ENCODE results near the gene WNT3A. TPM values are rescaled to one million over a fixed set of nuclear protein-coding genes. Genes with fewer than 3 reads are reported as not detected.
"Not testable (repeated sequence)": the region's sequence is repeated elsewhere in the genome, so short reads cannot be mapped to it uniquely, and the experiment has no call there.

The WNT3A gene
- total and polyA plus RNA-seq, 4 donors: 0.09 to 3.1 (median 1.9) TPM

DNA sequence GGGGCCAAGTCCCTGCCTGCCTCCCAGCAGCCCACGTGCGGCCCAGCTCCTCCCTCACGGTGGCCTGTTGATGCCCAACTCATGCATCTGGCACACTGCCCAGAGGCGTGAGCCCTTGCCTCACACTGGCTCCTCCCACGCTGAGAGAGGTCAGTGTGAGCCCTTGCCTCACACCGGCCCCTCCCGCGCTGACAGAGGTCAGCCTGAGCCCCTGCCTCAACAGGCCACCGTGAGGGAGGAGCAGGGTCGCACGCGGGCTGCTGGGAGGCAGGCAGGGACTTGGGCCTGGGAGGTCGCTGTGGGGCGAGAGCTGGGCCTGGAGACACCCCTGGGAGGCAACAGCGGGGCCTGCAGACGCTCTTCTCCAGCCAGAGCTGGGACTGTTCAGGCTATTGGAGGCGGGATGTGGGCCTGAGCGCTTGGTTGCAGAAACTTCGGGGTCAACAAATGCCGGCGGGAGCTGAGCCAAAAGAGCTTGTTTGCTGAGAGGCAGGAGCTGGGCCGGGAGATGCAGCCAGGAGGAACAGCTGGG, 33.9 kb upstream of the WNT3A start:
- H3K4me1 ChIP-seq (ENCODE audit: control insufficient read depth in 5 of 5, insufficient read depth in 5 of 5, low read length in 5 of 5); H3K4me3 ChIP-seq; H3K9me3 ChIP-seq (ENCODE audit: control insufficient read depth in 4 of 4, insufficient read depth in 3 of 4, low read length in 3 of 4); H3K9ac ChIP-seq (ENCODE audit: insufficient read depth in 1 of 2, low read length in 2 of 2); ATAC-seq (ENCODE audit: insufficient read depth, low FRiP score); H3K27me3 ChIP-seq (ENCODE audit: control insufficient read depth in 3 of 3, insufficient read depth in 3 of 3, low read length in 2 of 3); H3K27ac ChIP-seq (ENCODE audit: low read depth in 1 of 2, low read length in 1 of 2); H3K36me3 ChIP-seq (ENCODE audit: control insufficient read depth in 4 of 4, insufficient read depth in 4 of 4, low read length in 4 of 4): not testable (repeated sequence)
- DNase-seq: peak; percentile 74 to 88 (median 81)
- WGBS, 2 donors: 84 to 90% methylated on average over 22 of the region's 22 CpGs

DNA sequence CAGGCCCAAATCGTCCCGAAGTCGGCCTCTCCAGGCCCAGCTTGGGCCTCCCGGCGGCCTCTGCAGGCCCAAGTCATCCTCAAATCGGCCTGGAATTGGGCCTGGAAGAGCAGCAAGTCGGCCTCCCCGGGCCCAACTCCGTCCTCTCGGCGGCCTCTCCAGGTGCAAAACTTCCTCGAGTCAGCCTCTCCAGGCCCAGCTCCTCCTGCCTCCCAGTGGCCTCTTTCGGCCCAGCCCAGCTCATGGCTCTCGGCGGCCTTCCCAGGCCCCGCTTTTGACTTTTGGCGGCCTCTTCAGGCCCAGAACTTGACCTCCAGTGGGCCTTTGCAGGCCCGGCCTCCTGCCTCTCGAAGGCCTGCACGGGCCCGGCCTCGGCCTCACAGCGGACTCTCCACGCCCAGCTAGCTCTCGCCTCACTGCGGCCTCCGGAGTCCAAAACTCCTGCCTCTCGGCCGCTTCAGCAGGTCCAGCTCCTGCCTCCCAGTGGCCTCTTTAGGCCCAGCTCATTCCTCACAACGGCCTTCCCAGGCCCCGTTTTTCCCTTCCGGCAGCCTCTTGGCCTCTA, 33.0 kb upstream of the WNT3A start:
- not testable (repeated sequence) for H3K27ac ChIP-seq (ENCODE audit: low read depth in 1 of 2, low read length in 1 of 2); H3K4me1 ChIP-seq (ENCODE audit: control insufficient read depth in 5 of 5, insufficient read depth in 5 of 5, low read length in 5 of 5); H3K9me3 ChIP-seq (ENCODE audit: control insufficient read depth in 4 of 4, insufficient read depth in 3 of 4, low read length in 3 of 4); H3K36me3 ChIP-seq (ENCODE audit: control insufficient read depth in 4 of 4, insufficient read depth in 4 of 4, low read length in 4 of 4); H3K4me3 ChIP-seq; ATAC-seq (ENCODE audit: insufficient read depth, low FRiP score); H3K9ac ChIP-seq (ENCODE audit: insufficient read depth in 1 of 2, low read length in 2 of 2); DNase-seq; H3K27me3 ChIP-seq (ENCODE audit: control insufficient read depth in 3 of 3, insufficient read depth in 3 of 3, low read length in 2 of 3)
- 89 to 95% methylated on average over 20 to 32 of the region's 32 CpGs for WGBS, 2 donors

DNA sequence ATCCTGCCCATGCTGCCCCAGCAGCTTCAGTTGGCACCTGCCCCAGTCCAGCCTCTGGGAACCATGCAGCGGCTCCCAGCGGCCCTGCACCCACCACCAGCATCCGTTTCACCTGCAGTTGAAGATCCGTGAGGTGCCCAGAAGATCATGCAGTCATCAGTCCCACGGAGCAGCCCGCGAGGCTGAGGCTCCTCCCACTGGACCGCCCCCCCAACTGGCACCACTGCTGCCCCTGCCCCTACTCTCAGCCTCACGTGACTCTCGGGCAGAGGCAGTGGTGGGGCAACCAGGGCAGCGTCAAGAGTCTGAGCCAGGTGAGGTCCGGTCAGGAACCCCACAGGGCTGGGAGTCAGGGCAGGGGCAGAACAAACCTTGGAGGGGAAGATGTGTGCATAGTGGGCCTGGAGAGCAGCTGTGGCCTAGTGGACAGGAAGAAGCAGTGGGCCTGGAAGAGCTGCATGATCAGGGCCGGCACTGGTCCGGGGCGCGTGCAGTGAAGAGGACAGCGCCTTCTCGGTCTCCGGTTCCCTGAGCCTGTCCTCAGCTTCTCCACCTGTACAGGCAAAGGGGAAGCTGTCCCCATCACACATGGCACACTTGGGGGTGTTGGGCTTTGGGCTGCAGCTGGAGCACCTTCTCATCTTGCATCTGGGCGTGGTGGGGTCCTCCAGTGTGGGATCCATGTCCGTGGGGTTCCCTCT, 31.1 kb upstream of the WNT3A start:
- ATAC-seq (ENCODE audit: insufficient read depth, low FRiP score); H3K36me3 ChIP-seq (ENCODE audit: control insufficient read depth in 4 of 4, insufficient read depth in 4 of 4, low read length in 4 of 4); H3K9me3 ChIP-seq (ENCODE audit: control insufficient read depth in 4 of 4, insufficient read depth in 3 of 4, low read length in 3 of 4); H3K4me1 ChIP-seq (ENCODE audit: control insufficient read depth in 5 of 5, insufficient read depth in 5 of 5, low read length in 5 of 5); H3K27ac ChIP-seq (ENCODE audit: low read depth in 1 of 2, low read length in 1 of 2); DNase-seq; H3K27me3 ChIP-seq (ENCODE audit: control insufficient read depth in 3 of 3, insufficient read depth in 3 of 3, low read length in 2 of 3); H3K9ac ChIP-seq (ENCODE audit: insufficient read depth in 1 of 2, low read length in 2 of 2); H3K4me3 ChIP-seq: not testable (repeated sequence)
- 83 to 90% methylated on average over 17 to 18 of the region's 21 CpGs for WGBS, 2 donors

DNA sequence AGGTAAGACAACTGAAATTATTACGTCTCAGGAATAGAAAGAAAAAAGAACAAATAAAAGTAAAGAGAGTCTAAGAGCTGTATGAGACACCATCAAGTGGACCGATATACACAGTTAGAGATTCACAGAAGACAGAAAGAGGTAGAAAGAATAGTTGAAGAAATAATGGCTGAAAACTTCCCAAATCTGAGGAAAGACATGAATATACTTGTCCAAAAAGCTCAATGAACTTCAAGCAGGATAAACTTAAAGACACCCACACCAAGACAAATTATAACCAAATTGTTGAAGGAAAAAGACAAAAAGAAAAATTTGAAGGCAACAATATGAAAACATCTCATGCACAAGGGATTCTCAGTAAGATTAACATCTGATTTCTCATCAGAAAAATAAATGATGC, 19.6 kb upstream of the WNT3A start:
- 93 to 96% methylated on average over 2 of the region's 2 CpGs for WGBS, 2 donors

More for the DNA sequence above, 19.6 kb upstream of the WNT3A start:
- no peak overlapping the region for H3K9ac ChIP-seq (ENCODE audit: insufficient read depth in 1 of 2, low read length in 2 of 2)
- H3K4me3 ChIP-seq: no peak overlapping the region
- no peaks in the 10 kb centered on the region for H3K36me3 ChIP-seq (ENCODE audit: control insufficient read depth in 4 of 4, insufficient read depth in 4 of 4, low read length in 4 of 4)
- H3K27me3 ChIP-seq (ENCODE audit: control insufficient read depth in 3 of 3, insufficient read depth in 3 of 3, low read length in 2 of 3): no peaks in the 10 kb centered on the region
- no peaks in the 10 kb centered on the region for H3K9me3 ChIP-seq (ENCODE audit: control insufficient read depth in 4 of 4, insufficient read depth in 3 of 4, low read length in 3 of 4)
- DNase-seq (no peak), ATAC-seq (ENCODE audit: insufficient read depth, low FRiP score) (no peak)
- no peak overlapping the region for H3K27ac ChIP-seq (ENCODE audit: low read depth in 1 of 2, low read length in 1 of 2)
- TF ChIP-seq, protein P1, sequence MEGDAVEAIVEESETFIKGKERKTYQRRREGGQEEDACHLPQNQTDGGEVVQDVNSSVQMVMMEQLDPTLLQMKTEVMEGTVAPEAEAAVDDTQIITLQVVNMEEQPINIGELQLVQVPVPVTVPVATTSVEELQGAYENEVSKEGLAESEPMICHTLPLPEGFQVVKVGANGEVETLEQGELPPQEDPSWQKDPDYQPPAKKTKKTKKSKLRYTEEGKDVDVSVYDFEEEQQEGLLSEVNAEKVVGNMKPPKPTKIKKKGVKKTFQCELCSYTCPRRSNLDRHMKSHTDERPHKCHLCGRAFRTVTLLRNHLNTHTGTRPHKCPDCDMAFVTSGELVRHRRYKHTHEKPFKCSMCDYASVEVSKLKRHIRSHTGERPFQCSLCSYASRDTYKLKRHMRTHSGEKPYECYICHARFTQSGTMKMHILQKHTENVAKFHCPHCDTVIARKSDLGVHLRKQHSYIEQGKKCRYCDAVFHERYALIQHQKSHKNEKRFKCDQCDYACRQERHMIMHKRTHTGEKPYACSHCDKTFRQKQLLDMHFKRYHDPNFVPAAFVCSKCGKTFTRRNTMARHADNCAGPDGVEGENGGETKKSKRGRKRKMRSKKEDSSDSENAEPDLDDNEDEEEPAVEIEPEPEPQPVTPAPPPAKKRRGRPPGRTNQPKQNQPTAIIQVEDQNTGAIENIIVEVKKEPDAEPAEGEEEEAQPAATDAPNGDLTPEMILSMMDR (IDR thresholded peaks at IDR 0.05; ENCODE audit: control extremely low read depth, extremely low read depth): no peak
- no peaks in the 10 kb centered on the region for H3K4me1 ChIP-seq (ENCODE audit: control insufficient read depth in 5 of 5, insufficient read depth in 5 of 5, low read length in 5 of 5)

Measured in lung (tissue), 12 donors.